Left ventricle myocardium superior (tissue), 1 donor: ENCODE data around the gene RTP1. TPM values are rescaled to one million over a fixed set of nuclear protein-coding genes. Genes with fewer than 3 reads are reported as not detected.
"Not testable (repeated sequence)": the region's sequence is repeated elsewhere in the genome, so short reads cannot be mapped to it uniquely, and the experiment has no call there.

ENCODE experiments used
- ATAC-seq: fragments of 200-7000 bp; cut with Tn5 transposase; one replicate; pipeline ENCODE4 v1.9.1; 2020; ENCODE audit warnings: mild to moderate bottlenecking, moderate library complexity
- DNase-seq: peaks from one replicate; pipeline ENCODE4 v3.0.0-alpha.2; 2020
- intact Hi-C: fragments of 100-400 bp; cut with micrococcal nuclease; formaldehyde crosslinking; loops from one replicate; pipeline ENCODE4 v1.11.0; 2022
- long read RNA-seq: library from polyadenylated mRNA; unstranded; transcript quantifications from one replicate; pipeline ENCODE4 v2.0.0, GENCODE V29; 2021
- total RNA-seq: library from RNA; stranded (reverse); fragmentation: NEBNext Ultra II Directional; extraction: Animal tissue kit (Norgen Biotek cat#: 25700); gene quantifications from one replicate; pipeline ENCODE4 v1.2.1, GENCODE V29; 2021
- donor health status: DM: no; HTN: yes; CAD: no; lungs with severe emphysema.

Gene RTP1
- not detected for total RNA-seq
- long read RNA-seq, result 0 reads

DNA sequence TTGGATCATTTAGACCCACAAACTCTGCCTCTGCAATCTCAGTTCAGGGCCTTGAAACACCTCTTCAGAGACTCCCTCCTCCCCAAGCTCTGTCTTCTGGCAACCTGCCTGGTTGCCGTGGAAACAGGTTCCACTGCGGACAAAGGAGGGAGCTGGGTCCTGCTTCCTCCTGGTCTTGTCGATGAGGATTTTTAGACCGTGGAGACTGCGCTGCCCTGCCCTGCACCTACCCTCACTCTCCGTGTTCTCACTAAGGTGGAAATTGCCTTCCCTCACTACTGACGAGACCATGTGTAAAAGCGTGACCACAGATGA is at the start of gene RTP1:
TSS of gene RTP1 (plus strand) at position 152 of the 315 bp plus-strand sequence. CDS start at position 182, 30 bp downstream.
- DNase-seq (no peak), ATAC-seq (no peak)
- intact Hi-C loops, result no loop called here

DNA sequence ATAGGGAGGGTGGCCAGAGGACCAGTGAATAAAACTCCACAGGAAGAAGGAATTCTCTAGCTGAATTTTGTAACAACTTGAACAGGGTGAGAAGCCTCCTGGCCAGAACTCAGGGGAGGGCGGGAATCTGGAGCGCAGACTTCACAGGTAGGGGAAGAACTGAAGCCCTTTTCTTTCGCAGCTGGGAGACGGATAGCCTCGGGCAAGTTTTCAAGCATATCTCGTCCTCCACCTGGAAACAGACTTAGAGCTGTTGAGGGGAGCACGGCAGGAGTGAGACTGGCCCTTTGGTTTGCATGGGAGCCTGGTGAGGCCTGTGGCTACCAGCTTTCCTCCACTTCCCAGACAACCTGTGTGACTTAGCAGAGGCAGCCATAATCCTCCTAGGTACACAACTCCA is 47.1 kb upstream of the RTP1 start:
- intact Hi-C loops, result no loop called here
- ATAC-seq, result no peak
- DNase-seq, result no peak

DNA sequence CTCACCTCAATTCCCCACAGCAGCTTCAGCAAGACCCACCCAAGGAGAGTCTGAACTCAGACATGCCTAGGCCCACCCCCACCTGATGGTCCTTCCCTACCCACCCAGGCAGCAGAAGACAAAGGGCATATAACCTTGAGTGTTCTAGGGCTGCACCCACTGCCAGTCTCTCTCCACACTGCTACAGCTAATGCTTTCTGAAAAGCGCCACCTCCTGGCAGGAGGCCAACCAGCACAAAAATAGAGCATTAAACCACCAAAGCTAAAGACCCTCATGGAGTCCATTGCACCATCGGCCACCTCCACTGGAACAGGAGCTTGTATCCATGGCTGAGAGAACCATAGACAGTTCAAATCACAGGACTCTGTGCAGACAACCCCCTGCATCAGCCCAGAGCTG is 46.7 kb upstream of the RTP1 start:
- DNase-seq, result peak; percentile 54
- ATAC-seq, result no peak
- intact Hi-C loops, result no loop called here

- intact Hi-C loops, result no loop called here
- no peak for ATAC-seq
- no peak for DNase-seq
Measured at GRCh38 chr3:187161556-187161955, 35.7 kb upstream of the RTP1 start.

DNA sequence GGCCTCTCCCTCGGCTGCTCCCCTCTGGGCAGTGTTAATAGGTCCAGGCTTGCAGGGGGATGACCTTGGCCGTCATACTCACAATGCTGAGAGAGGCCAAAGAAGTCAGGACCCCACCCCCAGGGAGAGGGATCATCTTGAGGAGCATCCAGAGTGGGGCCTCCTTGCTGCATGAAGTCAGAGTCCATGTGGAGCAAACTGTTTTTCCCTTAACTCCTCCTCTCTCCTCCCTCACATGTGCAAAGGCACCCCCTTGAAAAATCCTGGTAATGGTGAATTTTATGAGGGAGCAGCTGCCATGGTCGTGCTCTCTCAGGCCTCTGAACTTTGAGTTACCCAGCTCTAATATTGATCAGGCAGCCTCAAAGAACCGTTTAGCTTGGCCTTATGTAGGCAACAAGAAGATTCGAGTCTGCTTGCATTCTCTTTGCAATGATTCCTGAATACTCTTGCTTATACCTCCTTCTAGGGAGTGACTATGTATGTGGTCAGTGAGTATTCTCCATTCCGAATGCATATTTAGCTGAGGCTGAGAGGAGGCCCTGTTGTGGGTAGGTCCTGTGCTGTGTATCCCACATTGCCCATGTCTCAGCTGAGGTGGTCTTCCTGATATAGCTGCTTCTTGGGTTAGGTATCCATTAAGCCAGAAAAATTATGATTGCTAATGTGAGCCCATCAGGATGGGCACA is 34.9 kb upstream of the RTP1 start:
- ATAC-seq (no peak), DNase-seq (no peak)
- intact Hi-C loops, result no loop called here

DNA sequence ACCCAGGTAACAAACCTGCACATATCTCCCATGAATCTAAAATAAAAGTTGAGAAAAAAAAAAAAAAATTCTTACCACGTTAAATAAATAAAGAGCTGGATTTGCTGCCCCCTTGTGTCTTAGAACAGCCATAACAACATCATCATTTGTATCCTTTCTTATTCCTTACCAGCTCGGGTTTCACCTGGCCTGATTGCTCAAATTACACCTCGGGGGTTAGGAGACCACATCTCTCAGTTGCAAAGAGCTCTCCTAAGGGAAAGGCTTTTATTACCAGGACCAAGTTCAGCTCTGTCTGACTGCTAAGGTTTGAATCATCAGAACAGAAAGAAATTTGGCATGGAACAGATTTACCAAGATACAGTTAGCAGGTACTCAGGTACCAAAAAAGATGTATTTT is 32.1 kb upstream of the RTP1 start:
- peak; percentile 34 for ATAC-seq
- no peak for DNase-seq
- intact Hi-C loops, result loop anchor here (5.0 kb wide), 1 partner anchor 318 kb away; no protein-coding TSS in a partner anchor

DNA sequence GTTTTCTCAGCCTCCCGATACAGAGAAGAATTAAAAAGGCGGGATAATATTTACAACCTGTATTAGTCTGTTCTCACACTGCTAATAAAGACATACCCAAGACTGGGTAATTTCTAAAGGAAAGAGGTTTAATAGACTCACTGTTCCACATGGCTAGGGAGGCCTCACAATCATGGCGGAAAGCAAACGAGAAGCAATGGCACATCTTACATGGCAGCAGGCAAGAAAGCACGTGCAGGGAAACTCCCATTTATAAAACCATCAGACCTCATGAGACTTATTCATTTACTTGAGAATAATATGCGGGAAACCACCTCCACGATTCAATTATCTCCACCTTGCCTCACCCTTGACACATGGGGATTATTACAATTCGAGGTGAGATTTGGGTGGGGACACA is 30.5 kb upstream of the RTP1 start:
- ATAC-seq (no peak), DNase-seq (no peak)
- intact Hi-C loops, result loop anchor here (5.0 kb wide), 1 partner anchor 319 kb away; no protein-coding TSS in a partner anchor

DNA sequence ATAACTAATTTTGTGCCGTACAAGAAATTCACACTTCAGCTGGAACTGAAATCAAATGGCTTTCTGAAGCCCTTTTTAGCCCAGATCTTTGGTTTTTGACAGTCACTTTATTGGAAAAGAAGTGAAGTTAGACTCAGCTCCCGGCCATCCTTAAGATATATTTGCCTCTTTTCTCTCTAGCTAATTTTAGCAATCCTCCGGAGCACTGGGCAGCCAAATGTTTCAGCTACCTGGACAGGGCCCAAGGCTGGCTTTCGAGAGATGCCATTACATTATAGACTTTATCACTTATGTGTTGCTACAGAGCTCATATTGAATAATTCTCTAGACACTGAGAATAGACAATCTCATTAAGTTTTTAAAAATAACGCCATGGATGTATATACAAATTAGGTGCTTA is 29.5 kb upstream of the RTP1 start:
- peak; percentile 84 for ATAC-seq
- peak; percentile 59 for DNase-seq

DNA sequence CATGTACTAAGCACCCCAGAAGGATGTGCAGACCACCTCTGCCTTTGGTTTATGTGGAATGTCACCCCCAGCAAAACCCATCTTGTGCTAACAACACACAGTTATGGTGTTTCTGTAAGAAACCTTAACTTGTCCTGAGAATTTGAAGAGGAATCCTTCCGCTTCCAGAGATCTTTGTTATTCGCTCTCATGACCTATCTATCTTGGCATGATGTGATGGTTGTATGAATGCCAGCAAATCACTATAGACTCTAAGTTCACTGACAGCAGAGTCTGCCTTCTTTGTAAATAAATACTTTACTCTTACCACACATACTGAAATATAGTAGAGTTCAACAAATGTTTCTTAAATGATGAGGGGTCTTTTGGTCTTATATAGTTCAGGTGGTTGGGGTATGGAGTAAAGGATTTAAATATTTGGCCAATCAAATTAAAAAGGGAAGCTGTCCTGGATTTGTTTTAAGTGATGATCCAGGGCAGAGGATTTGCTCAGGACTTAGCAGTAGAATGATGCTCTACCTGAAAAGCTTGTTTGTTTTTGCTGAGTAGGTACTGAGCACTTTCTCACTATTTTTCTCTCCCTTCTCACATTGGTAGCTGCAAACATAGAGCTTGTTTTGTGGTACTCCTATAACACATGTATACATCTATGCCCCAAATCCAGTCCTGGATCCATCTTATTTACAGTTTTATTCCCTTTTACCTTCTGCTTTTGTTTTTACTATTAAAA is 27.9 kb upstream of the RTP1 start:
- DNase-seq (no peak), ATAC-seq (no peak)
- intact Hi-C loops, result loop anchor here (5.0 kb wide), 1 partner anchor 322 kb away; no protein-coding TSS in a partner anchor

More for the DNA sequence above, 29.5 kb upstream of the RTP1 start:
- intact Hi-C loops, result loop anchor here (5.0 kb wide), 1 partner anchor 320 kb away; no protein-coding TSS in a partner anchor

DNA sequence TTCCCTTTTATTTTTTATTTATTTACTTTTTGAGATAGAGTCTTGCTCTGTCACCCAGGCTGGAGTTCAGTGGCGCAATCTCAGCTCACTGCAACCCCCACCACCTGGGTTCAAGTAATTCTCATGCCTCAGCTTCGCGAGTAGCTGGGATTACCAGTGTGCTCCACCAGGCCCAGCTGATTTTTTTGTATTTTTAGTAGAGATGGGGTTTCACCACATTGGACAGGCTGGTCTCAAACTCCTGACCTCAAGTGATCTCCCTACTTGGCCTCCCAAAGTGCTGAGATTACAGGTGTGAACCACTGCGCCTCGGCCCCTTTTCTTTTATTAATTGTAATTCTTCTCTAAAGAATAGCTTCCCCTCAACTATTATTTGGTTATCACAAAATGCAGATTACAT is 26.4 kb upstream of the RTP1 start:
- DNase-seq, ATAC-seq, intact Hi-C loops: not testable (repeated sequence)

- intact Hi-C loops, result no loop called here
- DNase-seq (no peak), ATAC-seq (no peak)
Measured at GRCh38 chr3:187172929-187173328, 24.4 kb upstream of the RTP1 start.

DNA sequence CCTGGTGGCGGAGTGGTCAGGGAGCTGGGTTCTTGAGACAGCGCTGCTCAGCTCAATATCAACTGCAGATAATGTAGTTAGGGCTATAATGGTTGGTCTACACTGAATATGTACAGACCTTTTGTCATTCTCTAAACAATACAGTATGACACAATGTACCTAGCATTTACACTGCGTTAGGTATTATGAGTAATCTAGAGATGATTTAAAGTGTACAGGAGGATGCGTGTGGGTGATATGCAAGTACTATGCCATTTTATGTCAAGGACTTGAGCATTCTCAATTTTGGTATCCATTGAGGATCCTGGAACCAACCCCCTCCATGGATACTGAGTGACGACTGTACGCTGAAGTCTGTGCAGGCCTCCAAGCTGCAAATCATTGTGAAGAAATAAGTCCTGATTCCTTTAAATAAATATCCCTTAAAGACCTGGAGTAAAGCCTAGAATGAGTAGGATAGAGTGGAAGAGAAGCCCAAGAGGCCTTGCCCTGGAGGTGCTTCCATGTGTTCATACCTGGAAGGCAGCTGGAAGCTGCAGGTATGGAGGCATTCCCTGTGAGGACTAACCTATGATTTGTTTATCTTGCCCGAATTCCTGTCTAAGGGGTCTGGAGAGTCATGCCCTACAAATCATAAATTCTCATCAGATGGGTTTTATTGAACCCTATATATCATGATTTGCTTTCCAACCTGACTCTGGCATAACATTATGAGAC is 15.7 kb upstream of the RTP1 start:
- intact Hi-C loops, result no loop called here
- ATAC-seq, result no peak
- DNase-seq, result no peak

- ATAC-seq (no peak), DNase-seq (no peak)
- intact Hi-C loops, result no loop called here
Measured at GRCh38 chr3:187183210-187183862, 13.9 kb upstream of the RTP1 start.

- DNase-seq, result no peak
- ATAC-seq, result no peak
- intact Hi-C loops, result no loop called here
Measured at GRCh38 chr3:187183903-187184302, 13.4 kb upstream of the RTP1 start.

GRCh38 chr3:187185759-187186158 is 11.5 kb upstream of the RTP1 start:
- DNase-seq (no peak), ATAC-seq (no peak)
- intact Hi-C loops, result no loop called here

- intact Hi-C loops, result no loop called here
- DNase-seq, result no peak
- peak; percentile 60 for ATAC-seq
Measured at GRCh38 chr3:187186375-187186774, 10.9 kb upstream of the RTP1 start.

- intact Hi-C loops, result no loop called here
Measured at GRCh38 chr3:187186801-187187421, 10.4 kb upstream of the RTP1 start.

GRCh38 chr3:187188931-187189330 is 8.4 kb upstream of the RTP1 start:
- DNase-seq (no peak), ATAC-seq (no peak)
- intact Hi-C loops, result no loop called here

More at GRCh38 chr3:187186801-187187421, 10.4 kb upstream of the RTP1 start:
- peak; percentile 59 for DNase-seq
- peak; percentile 94 for ATAC-seq

- intact Hi-C loops, result no loop called here
- ATAC-seq, result no peak
- no peak for DNase-seq
Measured at GRCh38 chr3:187191271-187191670, 6.0 kb upstream of the RTP1 start.
